Kidney capillary endothelial cell (primary cell): ENCODE results near the gene RBM19.
"Not testable (repeated sequence)": the region's sequence is repeated elsewhere in the genome, so short reads cannot be mapped to it uniquely, and the experiment has no call there.

ENCODE experiments used
- DNase-seq: peaks from one replicate; pipeline ENCODE4 v3.0.0-alpha.2; 2018; ENCODE audit warnings: low spot score

The RBM19 gene

GRCh38 chr12:113831476-113831875 lies 134.6 kb downstream of the RBM19 start:
- no peak for DNase-seq

- DNase-seq, result peak; percentile 27
These were observed 135.1 kb downstream of the RBM19 start for GRCh38 chr12:113831016-113831415.

- no peak for DNase-seq
These were observed 136.9 kb downstream of the RBM19 start for GRCh38 chr12:113829212-113829611.

GRCh38 chr12:113827539-113828114 lies 138.5 kb downstream of the RBM19 start:
- no peak for DNase-seq

- DNase-seq, result no peak
These were observed 139.2 kb downstream of the RBM19 start for GRCh38 chr12:113826805-113827538.

- no peak for DNase-seq
These were observed 140.4 kb downstream of the RBM19 start for GRCh38 chr12:113825705-113826104.

GRCh38 chr12:113823816-113824215 lies 142.3 kb downstream of the RBM19 start:
- DNase-seq, result no peak

GRCh38 chr12:113823016-113823415 lies 143.1 kb downstream of the RBM19 start:
- DNase-seq, result no peak

- DNase-seq, result no peak
These were observed 145.3 kb downstream of the RBM19 start for GRCh38 chr12:113820842-113821241.

GRCh38 chr12:113820309-113820708 lies 145.8 kb downstream of the RBM19 start:
- no peak for DNase-seq

GRCh38 chr12:113819495-113819894 lies 146.6 kb downstream of the RBM19 start:
- no peak for DNase-seq

GRCh38 chr12:113818833-113819232 lies 147.3 kb downstream of the RBM19 start:
- no peak for DNase-seq

- DNase-seq, result no peak
These were observed 147.8 kb downstream of the RBM19 start for GRCh38 chr12:113818283-113818682.

- DNase-seq, result no peak
These were observed 149.3 kb downstream of the RBM19 start for GRCh38 chr12:113816866-113817265.

- DNase-seq, result no peak
These were observed 151.1 kb downstream of the RBM19 start for GRCh38 chr12:113815031-113815430.

- no peak for DNase-seq
These were observed 152.9 kb downstream of the RBM19 start for GRCh38 chr12:113813229-113813541.

- DNase-seq, result no peak
These were observed 153.5 kb downstream of the RBM19 start for GRCh38 chr12:113812411-113813228.

GRCh38 chr12:113809462-113810220 lies 156.5 kb downstream of the RBM19 start:
- not testable (repeated sequence) for DNase-seq

- no peak for DNase-seq
These were observed 157.8 kb downstream of the RBM19 start for GRCh38 chr12:113808095-113808951.

GRCh38 chr12:113805673-113806072 lies 160.5 kb downstream of the RBM19 start:
- DNase-seq, result no peak

- no peak for DNase-seq
These were observed 161.0 kb downstream of the RBM19 start for GRCh38 chr12:113804961-113805600.
